HepG2 (cell line): ENCODE measurements around the gene KLHL35. TPM values are rescaled to one million over a fixed set of nuclear protein-coding genes. Genes with fewer than 3 reads are reported as not detected.

Experiments
- ATAC-seq: fragments of 200-7000 bp; cut with Tn5 transposase; 3 replicates; pipeline ENCODE4 v1.9.1; 2020; ENCODE audit warnings: mild to moderate bottlenecking, moderate library complexity
- BruUV-seq: library from RNA; stranded (reverse); fragments of 400-500 nt; replicated peaks from 2 replicates; lab custom pipeline; 2021; lab: Mats Ljungman, UMichigan
- CTCF ChIA-PET: fragments of 300-600 bp; formaldehyde crosslinking; extraction: SDS; loops from one replicate; lab custom pipeline; 2021; ENCODE audit warnings: low total read pairs, inconsistent platforms, low intra/inter-chr PET ratio; lab: Yijun Ruan, JAX
- POLR2A ChIA-PET: fragments of 350-600 bp; sonication (Branson Sonifier 250); formaldehyde crosslinking; loops from one replicate; lab custom pipeline; 2020; ENCODE audit warnings: antibody characterized with exemption, inconsistent platforms; lab: Yijun Ruan, JAX
- DNase-seq: peaks from one replicate; pipeline ENCODE4 v3.0.0-alpha.2; 2015; ENCODE audit warnings: low spot score
- FAIRE-seq: peaks from 3 replicates; lab custom pipeline; 2011; peaks lifted over from hg19 to GRCh38; lab: Jason Lieb, UNC
- H2AFZ ChIP-seq: one replicate; pipeline ENCODE4 v1.6.1; 2011; ENCODE audit warnings: low read length, inconsistent platforms
- H3K27ac ChIP-seq: fragments of 300-600 bp; 3 replicates; pipeline ENCODE4 v1.8.0; 2011; ENCODE audit warnings: mixed run types, mild to moderate bottlenecking, mixed read lengths, low read length, inconsistent platforms; ENCODE audit not compliant: insufficient read depth; ENCODE audit errors: extremely low read length
- H3K27me3 ChIP-seq, 2 experiments: fragments of 200-600 bp in 1 of 2; 2 replicates in 1 of 2; 3 replicates in 1 of 2; pipeline versions ENCODE4 v1.6.0 to v1.8.0; 2011; ENCODE audit warnings: low read length in 2 of 2, mild to moderate bottlenecking in 2 of 2, moderate library complexity in 2 of 2, inconsistent platforms in 1 of 2; ENCODE audit not compliant: insufficient read depth in 2 of 2, control insufficient read depth in 1 of 2
- H3K36me3 ChIP-seq, 2 experiments: fragments of 200-600 bp in 1 of 2; replicated peaks in 1 of 2; 2 replicates in 1 of 2; 3 replicates in 1 of 2; pipeline versions ENCODE4 v1.5.1 to v1.8.0; 2011; ENCODE audit warnings: low read length in 2 of 2, inconsistent platforms in 1 of 2; ENCODE audit not compliant: insufficient read depth in 2 of 2, control insufficient read depth in 1 of 2
- H3K4me1 ChIP-seq: 2 replicates; pipeline ENCODE4 v1.5.1; 2012; ENCODE audit warnings: low read length, inconsistent platforms; ENCODE audit not compliant: insufficient read depth
- H3K4me2 ChIP-seq: 2 replicates; pipeline ENCODE4 v1.6.0; 2011; ENCODE audit warnings: low read depth, low read length, inconsistent platforms
- H3K4me3 ChIP-seq, 3 experiments: fragments of 200-600 bp in 1 of 3; sonication (generic), shearing (Covaris generic) in 1 of 3; replicated peaks in 1 of 3; 2 replicates each; pipeline ENCODE4 v1.5.1; 2011 to 2016; ENCODE audit warnings: low read length in 3 of 3, inconsistent platforms in 2 of 3, low read depth in 2 of 3, mild to moderate bottlenecking in 2 of 3, control low read depth in 1 of 3, mixed read lengths in 1 of 3; ENCODE audit not compliant: insufficient read depth in 1 of 3
- H3K79me2 ChIP-seq: one replicate; pipeline ENCODE4 v1.6.1; 2011; ENCODE audit warnings: low read length, inconsistent platforms; ENCODE audit not compliant: insufficient read depth
- H3K9ac ChIP-seq: 2 replicates; pipeline ENCODE4 v1.6.0; 2011; ENCODE audit warnings: mild to moderate bottlenecking, low read depth, low read length, inconsistent platforms; ENCODE audit not compliant: insufficient read depth
- H3K9me3 ChIP-seq: 2 replicates; pipeline ENCODE4 v1.5.1; 2012; ENCODE audit warnings: mild to moderate bottlenecking, low read length
- H4K20me1 ChIP-seq: 2 replicates; pipeline ENCODE4 v1.6.0; 2011; ENCODE audit warnings: inconsistent platforms, mild to moderate bottlenecking, low read length, moderate library complexity; ENCODE audit not compliant: insufficient read depth
- BHLHE40 ChIP-seq: IDR thresholded peaks from 2 replicates; pipeline ENCODE4 v1.6.1; 2011; ENCODE audit warnings: low read length, improper control_type of control experiment
- CBX2 ChIP-seq, 2 experiments: fragments of 200-600 bp in 1 of 2; sonication (generic); formaldehyde crosslinking in 1 of 2; IDR thresholded peaks; 2 replicates each; pipeline versions ENCODE4 v1.7.0 to v1.8.1; 2018 to 2022; ENCODE audit warnings: low read depth in 2 of 2, low read length in 1 of 2, mild to moderate bottlenecking in 1 of 2, missing genetic modification reagents in 1 of 2
- HOXA3 ChIP-seq: sonication (generic); formaldehyde crosslinking; IDR thresholded peaks from 2 replicates; pipeline ENCODE4 v1.5.0; 2020; ENCODE audit warnings: missing genetic modification reagents
- POLR2G ChIP-seq: fragments of 200-400 bp; formaldehyde crosslinking; IDR thresholded peaks from 2 replicates; pipeline ENCODE4 v1.6.1; 2018; ENCODE audit warnings: mild to moderate bottlenecking, low read depth, low read length, moderate library complexity
- SIN3A ChIP-seq: IDR thresholded peaks from 2 replicates; pipeline ENCODE4 v1.6.1; 2011; ENCODE audit warnings: low read depth, mild to moderate bottlenecking, control low read depth, low read length, borderline replicate concordance
- SP2 ChIP-seq: sonication (generic); formaldehyde crosslinking; IDR thresholded peaks from 2 replicates; pipeline ENCODE4 v1.5.1; 2020; ENCODE audit warnings: mild to moderate bottlenecking, missing genetic modification reagents
- SP5 ChIP-seq: IDR thresholded peaks from 2 replicates; pipeline ENCODE4 v1.6.1; 2016; ENCODE audit warnings: low read depth, borderline replicate concordance
- SPEN ChIP-seq: sonication (generic); formaldehyde crosslinking; IDR thresholded peaks from 2 replicates; pipeline ENCODE4 v1.5.1; 2020; ENCODE audit warnings: low read depth, mild to moderate bottlenecking, missing genetic modification reagents
- ZFX ChIP-seq: sonication (generic); formaldehyde crosslinking; IDR thresholded peaks from 2 replicates; pipeline ENCODE4 v1.4.0; 2020; ENCODE audit warnings: mild to moderate bottlenecking, low read depth, missing genetic modification reagents, moderate library complexity
- ZNF800 ChIP-seq: sonication (generic); formaldehyde crosslinking; IDR thresholded peaks from 2 replicates; pipeline ENCODE4 v1.4.0; 2020; ENCODE audit warnings: missing genetic modification reagents
- WGBS: methylation state at CpG from one replicate; pipeline ENCODE4 v1.1.6; 2017; ENCODE audit warnings: low lambda C conversion rate; 5-methylcytosine and 5-hydroxymethylcytosine counted together
- in situ Hi-C: cut with HindIII; loops from 2 replicates; pipeline ENCODE4 v1.10.0; 2017; ENCODE audit warnings: low pct_unique_long_range_greater_than_20kb; ENCODE audit not compliant: extremely low pct_ligation_motif_present
- intact Hi-C: fragments of 100-400 bp; cut with micrococcal nuclease; formaldehyde crosslinking; loops from one replicate; pipeline ENCODE4 v1.10.0; 2022; ENCODE audit not compliant: unreplicated experiment
- polyA plus RNA-seq, 8 experiments: library from polyadenylated mRNA; depleted of rRNA in 3 of 8; stranded (reverse) in 7 of 8; unstranded in 1 of 8; fragments of >200 nt; fragmentation: Illumina TruSeq in 4 of 8; extraction: Trizol in 4 of 8; gene quantifications; 2 replicates each; pipeline versions ENCODE4 v1.2.1 to v1.2.3, GENCODE V29; 2011 to 2016; ENCODE audit warnings: low read depth in 4 of 8, missing spikeins in 1 of 8, mixed read lengths in 1 of 8; ENCODE audit not compliant: insufficient read depth in 1 of 8
- total RNA-seq, 5 experiments: library from RNA; depleted of rRNA; stranded (reverse); fragments of >200 nt; fragmentation: Illumina TruSeq; extraction: Trizol; gene quantifications; 2 replicates each; pipeline ENCODE4 v1.2.3, GENCODE V29; 2016; ENCODE audit warnings: low read depth in 1 of 5

KLHL35 gene
- total and polyA plus RNA-seq, 2 of the 13 experiments (the other 11 are each of a cell fraction or from before 2014, with no cell fraction given): not detected

DNA sequence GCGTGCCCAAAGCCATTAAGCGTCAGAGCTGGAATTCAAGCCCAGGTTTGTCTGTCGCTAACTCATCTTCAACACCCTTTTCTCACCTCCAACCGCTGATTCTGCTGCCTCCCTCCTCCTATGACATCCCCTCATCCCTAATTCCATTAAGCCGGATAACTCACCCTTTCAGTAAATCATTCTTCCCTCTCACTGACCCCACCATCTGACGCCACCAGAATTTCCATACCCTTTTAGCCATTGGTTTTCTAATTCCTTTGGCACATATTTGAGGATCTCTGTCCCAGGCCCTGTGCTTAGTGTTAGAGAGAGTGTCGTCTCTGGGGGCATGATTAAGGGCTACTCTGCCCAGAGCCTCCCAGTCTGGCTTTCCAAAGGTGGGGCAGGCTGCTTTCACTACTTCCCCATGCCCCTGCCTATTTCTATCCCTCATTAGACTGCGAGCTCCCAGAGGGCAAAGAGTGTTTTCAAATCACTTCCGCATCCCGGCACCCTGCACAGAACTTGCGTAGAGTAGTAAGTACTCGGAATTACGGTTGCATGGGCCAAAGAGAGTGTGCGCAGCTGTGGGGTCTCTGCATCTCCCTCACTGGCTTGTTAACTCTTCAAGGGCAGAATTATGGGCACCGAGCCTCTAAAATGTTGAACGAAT is 3.9 kb downstream of the KLHL35 start:
- peak overlapping the region; percentile 82 for H3K4me2 ChIP-seq
- intact Hi-C loops (no loop called here), in situ Hi-C loops (no loop called here)
- no peak overlapping the region for H3K27ac ChIP-seq
- BruUV-seq: no TSS peak
- H3K79me2 ChIP-seq: no peaks in the 10 kb centered on the region
- no peaks in the 10 kb centered on the region for H3K36me3 ChIP-seq
- POLR2A ChIA-PET: interaction anchor here (1.4 kb wide), 1 partner anchor 11 kb away, joined by 6 read pairs; no protein-coding TSS in a partner anchor
- 47% methylated on average over 16 of the region's 16 CpGs for WGBS
- TF ChIP-seq ZNF800: no peak
- CTCF ChIA-PET: no interaction called here
- H3K4me1 ChIP-seq: peaks cover 33% of the 10 kb centered on the region
- no peak for FAIRE-seq
- DNase-seq: no peak
- H4K20me1 ChIP-seq: no peaks in the 10 kb centered on the region
- peak overlapping the region in 1 of 3 experiments; percentile 66; a peak in 3 of 6 replicates for H3K4me3 ChIP-seq
- no peak for ATAC-seq
- H3K9me3 ChIP-seq: no peaks in the 10 kb centered on the region
- peak overlapping the region; percentile 34; the same call in 1 of the 2 replicates for H3K9ac ChIP-seq
- H3K27me3 ChIP-seq: peaks cover 3 to 25% of the 10 kb centered on the region in 2 experiments; a peak in 4 of 5 replicates
- no peak overlapping the region for H2AFZ ChIP-seq

DNA sequence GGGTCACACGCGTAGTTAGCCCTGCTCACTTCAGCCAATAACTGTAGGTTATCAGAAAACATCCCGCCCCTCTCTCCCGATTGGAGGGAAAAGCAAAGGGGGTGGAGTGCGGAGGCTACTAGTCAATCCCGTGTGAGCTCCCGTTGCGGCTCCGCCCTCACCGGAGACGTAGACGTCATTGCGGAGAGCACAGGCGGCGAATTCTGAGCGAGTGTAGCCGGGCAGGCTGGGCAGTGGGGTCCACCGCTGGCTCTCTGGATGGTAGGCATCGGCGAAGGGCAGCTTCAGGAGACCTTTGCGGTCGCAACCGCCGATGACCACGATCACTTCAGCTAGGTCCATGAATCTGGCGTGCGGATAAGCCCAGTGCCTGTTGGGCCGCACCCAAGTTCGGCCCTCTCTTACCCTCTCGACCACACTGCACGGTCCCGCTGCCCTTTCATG is 4.7 kb downstream of the KLHL35 start:
- Histone ChIP-seq H4K20me1 (no peaks in the 10 kb centered on the region), H3K27ac (no peak overlapping the region), H2AFZ (no peak overlapping the region), H3K9me3 (no peaks in the 10 kb centered on the region), H3K4me3 (peak overlapping the region; percentile 23 to 66 (median 59); a peak in 5 of 6 replicates), H3K4me1 (peaks cover 33% of the 10 kb centered on the region), H3K27me3 (peaks cover 3 to 25% of the 10 kb centered on the region in 2 experiments; a peak in 4 of 5 replicates), H3K4me2 (peak overlapping the region; percentile 82), H3K79me2 (no peaks in the 10 kb centered on the region), H3K9ac (peak overlapping the region; percentile 34; the same call in 1 of the 2 replicates), H3K36me3 (no peaks in the 10 kb centered on the region)
- 44% methylated on average over 12 of the region's 32 CpGs for WGBS
- in situ Hi-C loops (no loop called here), intact Hi-C loops (no loop called here)
- CTCF ChIA-PET: no interaction called here
- POLR2A ChIA-PET: interaction anchor here (0.5 to 1.5 kb wide), 3 partner anchors 12 to 90 kb away, joined by 4 to 10 read pairs (median 6); no protein-coding TSS in a partner anchor
- peak; percentile 64 for FAIRE-seq
- ATAC-seq: peak; percentile 81
- BruUV-seq: no TSS peak
- DNase-seq: peak; percentile 85
- TF ChIP-seq CBX2 (IDR thresholded peaks at IDR 0.05; ENCODE audit: low read depth, low read length) (no peak), CBX2 (CRISPR knock-in tag; IDR thresholded peaks at IDR 0.05; ENCODE audit: low read depth) (no peak), HOXA3 (CRISPR knock-in tag) (0 out of 2 replicates have a peak, but pooled peaks have one; percentile 20), SP2 (peak; percentile 70), POLR2G (peak; percentile 61), ZFX (CRISPR knock-in tag) (0 out of 2 replicates have a peak, but pooled peaks have one; percentile 28), SIN3A (peak; percentile 30; the same call in 1 of the 2 replicates), SP5 (CRISPR knock-in tag) (peak; percentile 15; the same call in 1 of the 2 replicates), SPEN (CRISPR knock-in tag) (no peak), BHLHE40 (no peak)
